Cardiac fibroblast (primary cell): Measurements from ENCODE around the gene MDK.
"Not testable (repeated sequence)": the region's sequence is repeated elsewhere in the genome, so short reads cannot be mapped to it uniquely, and the experiment has no call there.

Source experiments
- DNase-seq, 2 donors: peaks; one replicate each; pipeline versions ENCODE4 v3.0.0 to v3.0.0-alpha.2; 2010; ENCODE audit warnings: low read depth in 2 of 2
- H3K4me3 ChIP-seq, 2 donors: replicated peaks in 1 of 2; 1 replicate in 1 of 2; 2 replicates in 1 of 2; pipeline ENCODE4 v1.5.1; 2011; ENCODE audit warnings: low read depth in 2 of 2, low read length in 2 of 2, mild to moderate bottlenecking in 2 of 2, moderate library complexity in 1 of 2
- CTCF ChIP-seq: IDR thresholded peaks from one replicate; pipeline ENCODE4 v1.5.1; 2011; ENCODE audit warnings: low read depth, mild to moderate bottlenecking, low read length, inconsistent platforms

MDK gene

GRCh38 chr11:46378296-46378695 is 3.2 kb upstream of the MDK start:
- no peak for DNase-seq
- H3K4me3 ChIP-seq: no peak overlapping the region
- no peak for TF ChIP-seq CTCF

- H3K4me3 ChIP-seq: no peak overlapping the region
- no peak for DNase-seq
- no peak for TF ChIP-seq CTCF
Measured at GRCh38 chr11:46378811-46379481, 2.5 kb upstream of the MDK start.

GRCh38 chr11:46379482-46380293 is 1.8 kb upstream of the MDK start:
- not testable (repeated sequence) for DNase-seq, H3K4me3 ChIP-seq

GRCh38 chr11:46380340-46381047 is 975 bp upstream of the MDK start:
- DNase-seq: peak; percentile 33 to 49

GRCh38 chr11:46381819-46382645 is 563 bp downstream of the MDK start:
- no peak for TF ChIP-seq CTCF
- peak in 1 of 2 donors; percentile 19 for DNase-seq
- H3K4me3 ChIP-seq: peak overlapping the region; percentile 49 to 59

More at GRCh38 chr11:46380340-46381047, 975 bp upstream of the MDK start:
- peak overlapping the region; percentile 53 to 57 for H3K4me3 ChIP-seq
- no peak for TF ChIP-seq CTCF

GRCh38 chr11:46382646-46383403 is 1.4 kb downstream of the MDK start:
- peak; percentile 61 to 63 for DNase-seq
- TF ChIP-seq CTCF: peak; percentile 68
- H3K4me3 ChIP-seq: peak overlapping the region in 1 of 2 donors; percentile 59
